Measurements from ENCODE around the gene REC8.

The REC8 gene

DNA sequence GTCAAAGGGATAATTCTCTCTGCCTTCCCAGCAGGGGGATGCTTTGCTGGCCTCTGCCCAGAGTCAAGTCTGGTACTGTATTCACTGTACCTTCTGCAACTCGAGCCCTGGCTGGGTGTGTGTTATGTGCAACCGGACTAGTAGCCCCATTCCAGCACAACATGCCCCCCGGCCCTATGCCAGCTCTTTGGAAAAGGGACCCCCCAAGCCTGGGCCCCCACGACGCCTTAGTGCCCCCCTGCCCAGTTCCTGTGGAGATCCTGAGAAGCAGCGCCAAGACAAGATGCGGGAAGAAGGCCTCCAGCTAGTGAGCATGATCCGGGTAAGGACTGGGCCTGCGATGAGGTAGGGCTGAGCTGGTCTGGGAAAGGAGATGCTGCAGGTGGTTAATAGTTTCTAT lies 21.3 kb upstream of the REC8 start:
- DNase-seq (ENCODE audit: low read depth), result no peak
- TF ChIP-seq, protein P1, sequence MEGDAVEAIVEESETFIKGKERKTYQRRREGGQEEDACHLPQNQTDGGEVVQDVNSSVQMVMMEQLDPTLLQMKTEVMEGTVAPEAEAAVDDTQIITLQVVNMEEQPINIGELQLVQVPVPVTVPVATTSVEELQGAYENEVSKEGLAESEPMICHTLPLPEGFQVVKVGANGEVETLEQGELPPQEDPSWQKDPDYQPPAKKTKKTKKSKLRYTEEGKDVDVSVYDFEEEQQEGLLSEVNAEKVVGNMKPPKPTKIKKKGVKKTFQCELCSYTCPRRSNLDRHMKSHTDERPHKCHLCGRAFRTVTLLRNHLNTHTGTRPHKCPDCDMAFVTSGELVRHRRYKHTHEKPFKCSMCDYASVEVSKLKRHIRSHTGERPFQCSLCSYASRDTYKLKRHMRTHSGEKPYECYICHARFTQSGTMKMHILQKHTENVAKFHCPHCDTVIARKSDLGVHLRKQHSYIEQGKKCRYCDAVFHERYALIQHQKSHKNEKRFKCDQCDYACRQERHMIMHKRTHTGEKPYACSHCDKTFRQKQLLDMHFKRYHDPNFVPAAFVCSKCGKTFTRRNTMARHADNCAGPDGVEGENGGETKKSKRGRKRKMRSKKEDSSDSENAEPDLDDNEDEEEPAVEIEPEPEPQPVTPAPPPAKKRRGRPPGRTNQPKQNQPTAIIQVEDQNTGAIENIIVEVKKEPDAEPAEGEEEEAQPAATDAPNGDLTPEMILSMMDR (IDR thresholded peaks at IDR 0.05; ENCODE audit: control insufficient read depth, insufficient read depth, low read depth, low read length, missing control alignments), result no peak
- no peak overlapping the region for H3K4me3 ChIP-seq (ENCODE audit: control insufficient read depth, low read depth, low read length)

DNA sequence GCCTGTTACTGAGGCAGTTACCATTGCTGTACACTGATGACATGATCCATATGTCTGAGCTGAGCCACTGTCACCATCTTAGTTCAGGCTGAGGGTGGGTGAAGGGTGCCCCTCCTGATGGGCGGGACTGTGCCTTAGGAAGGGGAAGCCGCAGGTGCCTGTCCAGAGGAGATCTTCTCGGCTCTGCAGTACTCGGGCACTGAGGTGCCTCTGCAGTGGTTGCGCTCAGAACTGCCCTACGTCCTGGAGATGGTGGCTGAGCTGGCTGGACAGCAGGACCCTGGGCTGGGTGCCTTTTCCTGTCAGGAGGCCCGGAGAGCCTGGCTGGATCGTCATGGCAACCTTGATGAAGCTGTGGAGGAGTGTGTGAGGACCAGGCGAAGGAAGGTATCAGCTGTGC lies 20.9 kb upstream of the REC8 start:
- no peak overlapping the region for H3K4me3 ChIP-seq (ENCODE audit: control insufficient read depth, low read depth, low read length)
- TF ChIP-seq, protein P1 (IDR thresholded peaks at IDR 0.05; ENCODE audit: control insufficient read depth, insufficient read depth, low read depth, low read length, missing control alignments), result no peak
- DNase-seq (ENCODE audit: low read depth), result no peak

DNA sequence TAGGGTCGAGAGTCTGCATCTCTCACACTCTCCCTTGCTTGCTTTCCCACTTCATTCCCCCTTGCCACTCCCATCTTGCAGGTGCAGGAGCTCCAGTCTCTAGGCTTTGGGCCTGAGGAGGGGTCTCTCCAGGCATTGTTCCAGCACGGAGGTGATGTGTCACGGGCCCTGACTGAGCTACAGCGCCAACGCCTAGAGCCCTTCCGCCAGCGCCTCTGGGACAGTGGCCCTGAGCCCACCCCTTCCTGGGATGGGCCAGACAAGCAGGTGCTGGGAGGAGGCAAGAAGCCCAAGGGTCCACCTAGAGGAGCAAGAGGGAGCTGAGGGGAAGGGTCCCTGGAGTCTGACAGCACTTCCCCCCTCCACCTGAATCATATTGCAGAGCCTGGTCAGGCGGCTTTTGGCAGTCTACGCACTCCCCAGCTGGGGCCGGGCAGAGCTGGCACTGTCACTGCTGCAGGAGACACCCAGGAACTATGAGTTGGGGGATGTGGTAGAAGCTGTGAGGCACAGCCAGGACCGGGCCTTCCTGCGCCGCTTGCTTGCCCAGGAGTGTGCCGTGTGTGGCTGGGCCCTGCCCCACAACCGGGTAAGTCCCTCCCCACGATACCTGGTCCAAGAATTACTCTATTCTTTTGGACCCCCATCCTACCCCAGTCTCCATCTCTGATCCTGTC lies 20.3 kb upstream of the REC8 start:
- DNase-seq (ENCODE audit: low read depth), result no peak
- TF ChIP-seq, protein P1 (IDR thresholded peaks at IDR 0.05; ENCODE audit: control insufficient read depth, insufficient read depth, low read depth, low read length, missing control alignments), result no peak
- H3K4me3 ChIP-seq (ENCODE audit: control insufficient read depth, low read depth, low read length), result no peak overlapping the region

DNA sequence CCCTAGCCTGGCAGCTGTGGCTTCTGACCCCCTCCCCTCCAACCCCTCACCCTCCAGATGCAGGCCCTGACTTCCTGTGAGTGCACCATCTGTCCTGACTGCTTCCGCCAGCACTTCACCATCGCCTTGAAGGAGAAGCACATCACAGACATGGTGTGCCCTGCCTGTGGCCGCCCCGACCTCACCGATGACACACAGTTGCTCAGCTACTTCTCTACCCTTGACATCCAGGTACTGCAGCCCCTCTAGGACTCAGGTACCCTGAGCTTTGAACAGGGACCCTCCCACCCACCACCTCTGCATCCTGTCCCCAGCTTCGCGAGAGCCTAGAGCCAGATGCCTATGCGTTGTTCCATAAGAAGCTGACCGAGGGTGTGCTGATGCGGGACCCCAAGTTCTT lies 16.8 kb upstream of the REC8 start:
- H3K4me3 ChIP-seq (ENCODE audit: control insufficient read depth, low read depth, low read length), result no peak overlapping the region
- no peak for DNase-seq (ENCODE audit: low read depth)
- TF ChIP-seq, protein P1 (IDR thresholded peaks at IDR 0.05; ENCODE audit: control insufficient read depth, insufficient read depth, low read depth, low read length, missing control alignments), result no peak

DNA sequence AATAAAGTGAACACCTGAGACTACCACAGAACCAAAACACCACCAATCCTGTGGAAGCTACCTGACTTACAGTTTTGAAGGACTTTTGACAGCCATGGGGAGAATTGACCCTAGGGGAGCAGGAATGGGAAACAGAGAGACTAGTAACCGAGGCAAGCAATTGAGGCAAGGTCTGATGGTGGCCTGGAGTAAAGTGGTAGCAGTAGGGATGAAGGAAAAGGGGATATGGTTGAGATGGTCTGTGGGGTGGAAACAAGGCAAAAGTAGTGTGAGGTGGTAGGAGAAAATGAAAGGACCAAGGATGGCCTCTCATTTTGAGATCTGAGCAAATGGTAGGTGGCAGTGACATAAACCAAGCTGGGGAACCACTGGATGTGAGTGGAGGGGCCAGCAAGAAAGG lies 15.0 kb upstream of the REC8 start:
- TF ChIP-seq, protein P1 (IDR thresholded peaks at IDR 0.05; ENCODE audit: control insufficient read depth, insufficient read depth, low read depth, low read length, missing control alignments), result no peak
- H3K4me3 ChIP-seq (ENCODE audit: control insufficient read depth, low read depth, low read length), result no peak overlapping the region
- DNase-seq (ENCODE audit: low read depth), result no peak

DNA sequence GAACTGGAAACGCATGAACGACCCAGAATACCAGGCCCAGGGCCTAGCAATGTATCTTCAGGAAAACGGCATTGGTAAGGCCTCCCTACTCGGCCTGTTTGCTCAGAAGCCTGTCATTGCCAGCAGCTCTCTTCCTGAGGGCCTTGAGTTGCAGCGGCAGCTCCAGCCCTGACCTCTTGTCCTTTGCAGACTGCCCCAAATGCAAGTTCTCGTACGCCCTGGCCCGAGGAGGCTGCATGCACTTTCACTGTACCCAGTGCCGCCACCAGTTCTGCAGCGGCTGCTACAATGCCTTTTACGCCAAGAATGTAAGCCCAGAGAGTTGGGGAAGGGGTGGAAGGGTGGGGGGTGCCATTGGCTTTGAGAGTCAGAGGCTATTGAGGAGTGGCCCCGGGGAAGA lies 14.5 kb upstream of the REC8 start:
- TF ChIP-seq, protein P1 (IDR thresholded peaks at IDR 0.05; ENCODE audit: control insufficient read depth, insufficient read depth, low read depth, low read length, missing control alignments), result no peak
- DNase-seq (ENCODE audit: low read depth), result no peak
- no peak overlapping the region for H3K4me3 ChIP-seq (ENCODE audit: control insufficient read depth, low read depth, low read length)

Data from AG09309 (cell line).